ENCODE measurements around the gene VANGL1.

Gene VANGL1

DNA sequence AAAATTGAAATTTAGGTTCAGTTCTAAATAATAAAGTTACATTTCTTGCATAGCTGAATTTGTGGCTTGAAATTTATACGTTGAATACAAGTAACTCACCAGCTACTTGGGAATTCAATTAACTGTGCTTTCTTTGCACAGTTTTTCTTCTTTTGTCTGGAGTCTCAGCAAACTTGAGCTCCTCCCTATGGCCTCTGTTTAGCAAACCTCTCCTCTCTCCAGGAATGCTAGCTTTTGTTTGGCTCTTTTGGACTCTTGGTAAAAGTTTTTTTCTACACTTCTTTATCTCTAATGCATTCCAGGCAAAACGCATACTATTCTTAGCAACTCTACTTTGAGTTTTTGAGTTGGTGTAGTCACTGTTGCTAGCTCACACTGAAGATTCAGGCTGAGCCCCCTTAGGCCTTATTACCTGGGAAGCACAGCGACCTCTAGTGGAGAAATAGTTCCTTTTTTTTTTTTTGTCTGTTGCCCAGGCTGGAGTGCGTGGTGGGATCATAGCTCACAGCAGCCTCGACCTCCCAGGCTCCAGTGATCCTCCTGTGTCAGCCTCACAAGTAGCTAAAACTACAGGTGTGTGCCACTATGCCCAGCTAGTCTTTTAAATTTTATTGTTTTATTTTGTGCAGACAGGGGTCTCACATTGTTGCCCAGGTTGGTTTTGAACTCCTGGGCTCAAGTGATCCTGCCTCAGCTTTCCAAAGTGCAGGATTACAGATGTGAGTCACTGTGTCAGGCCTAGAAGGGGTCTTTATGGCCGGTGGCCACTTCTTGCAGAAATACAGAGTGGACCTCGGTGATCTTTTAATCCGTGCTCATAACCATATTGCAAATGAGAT lies 65.0 kb downstream of the VANGL1 start:
- no peak overlapping the region for H3K4me3 ChIP-seq (ENCODE audit: low read depth, low read length)
- peak; percentile 69 for DNase-seq (ENCODE audit: low read depth)
- TF ChIP-seq, protein P1, sequence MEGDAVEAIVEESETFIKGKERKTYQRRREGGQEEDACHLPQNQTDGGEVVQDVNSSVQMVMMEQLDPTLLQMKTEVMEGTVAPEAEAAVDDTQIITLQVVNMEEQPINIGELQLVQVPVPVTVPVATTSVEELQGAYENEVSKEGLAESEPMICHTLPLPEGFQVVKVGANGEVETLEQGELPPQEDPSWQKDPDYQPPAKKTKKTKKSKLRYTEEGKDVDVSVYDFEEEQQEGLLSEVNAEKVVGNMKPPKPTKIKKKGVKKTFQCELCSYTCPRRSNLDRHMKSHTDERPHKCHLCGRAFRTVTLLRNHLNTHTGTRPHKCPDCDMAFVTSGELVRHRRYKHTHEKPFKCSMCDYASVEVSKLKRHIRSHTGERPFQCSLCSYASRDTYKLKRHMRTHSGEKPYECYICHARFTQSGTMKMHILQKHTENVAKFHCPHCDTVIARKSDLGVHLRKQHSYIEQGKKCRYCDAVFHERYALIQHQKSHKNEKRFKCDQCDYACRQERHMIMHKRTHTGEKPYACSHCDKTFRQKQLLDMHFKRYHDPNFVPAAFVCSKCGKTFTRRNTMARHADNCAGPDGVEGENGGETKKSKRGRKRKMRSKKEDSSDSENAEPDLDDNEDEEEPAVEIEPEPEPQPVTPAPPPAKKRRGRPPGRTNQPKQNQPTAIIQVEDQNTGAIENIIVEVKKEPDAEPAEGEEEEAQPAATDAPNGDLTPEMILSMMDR (IDR thresholded peaks at IDR 0.05; ENCODE audit: insufficient read depth, low read depth, low read length, missing control alignments) = peak; percentile 50

DNA sequence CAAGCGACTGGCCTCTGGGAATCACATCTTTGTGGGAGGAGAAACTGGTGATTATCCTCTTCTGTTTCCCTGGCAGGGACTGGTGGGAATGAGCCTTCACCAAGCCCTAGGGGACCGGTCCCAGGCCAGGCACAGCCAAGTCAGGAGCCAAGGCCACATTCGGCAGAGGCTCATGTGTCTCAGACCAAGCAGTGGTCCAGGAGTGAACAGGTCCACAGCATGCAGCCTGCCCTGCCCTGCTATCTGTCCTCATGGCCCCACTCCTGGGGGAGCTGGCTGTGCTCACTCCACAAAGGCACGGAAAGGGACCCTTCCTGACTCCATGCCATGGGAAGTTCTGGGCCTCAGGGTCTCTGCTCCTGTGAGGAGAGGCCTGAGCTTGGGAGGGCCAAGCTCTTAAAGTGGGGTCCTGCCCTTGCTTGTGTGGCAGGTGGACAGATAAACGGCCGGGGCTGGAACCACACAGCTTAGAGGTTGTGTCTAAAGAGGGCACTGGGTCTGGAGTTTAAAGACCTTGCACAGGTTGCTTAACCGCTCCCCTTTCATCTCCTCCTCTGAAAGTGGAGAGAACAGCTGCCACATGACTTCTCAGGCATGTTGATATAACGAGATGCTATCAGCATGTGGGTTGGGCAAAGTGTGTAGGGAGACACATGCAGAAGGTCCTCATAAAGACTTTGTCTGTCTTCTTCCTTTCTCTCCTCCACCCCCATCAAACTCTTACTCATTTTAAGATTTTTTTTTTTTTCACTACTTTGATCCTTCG lies 69.3 kb downstream of the VANGL1 start:
- no peak overlapping the region for H3K4me3 ChIP-seq (ENCODE audit: low read depth, low read length)
- no peak for DNase-seq (ENCODE audit: low read depth)
- TF ChIP-seq, protein P1 (IDR thresholded peaks at IDR 0.05; ENCODE audit: insufficient read depth, low read depth, low read length, missing control alignments) = no peak

DNA sequence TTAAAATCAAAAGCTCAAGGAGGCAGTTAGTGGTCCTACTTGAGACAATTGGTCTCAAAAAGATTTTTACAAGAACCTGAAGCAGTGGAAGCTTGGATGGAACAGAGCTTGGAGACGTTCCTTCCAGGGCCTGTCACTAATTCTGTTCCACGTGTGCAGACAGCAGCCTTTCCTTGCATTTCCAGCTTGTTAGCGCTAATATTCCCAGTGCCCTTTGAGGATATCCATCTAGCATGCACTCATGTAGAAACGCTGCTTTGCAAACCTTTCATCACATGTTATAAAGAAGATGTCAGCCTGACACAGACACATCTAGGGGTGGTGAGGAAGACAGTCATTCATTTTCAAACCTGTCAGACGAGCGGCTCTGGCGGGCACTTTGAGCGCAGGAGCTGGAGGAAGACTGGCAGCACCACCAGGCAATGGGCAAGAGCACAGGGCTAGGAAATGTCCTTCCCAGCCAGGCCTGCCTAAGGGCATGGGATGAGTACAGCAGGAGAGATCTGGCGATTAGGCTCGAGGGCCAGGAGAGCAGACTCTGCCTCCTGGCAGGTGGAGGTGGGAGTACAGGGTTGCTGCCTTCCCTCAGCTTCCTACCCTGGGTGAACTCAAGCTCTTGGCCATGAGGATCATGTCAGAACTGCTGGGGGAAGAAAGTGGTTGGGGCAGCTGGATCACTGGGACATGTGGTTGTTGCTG lies 71.3 kb downstream of the VANGL1 start:
- TF ChIP-seq, protein P1 (IDR thresholded peaks at IDR 0.05; ENCODE audit: insufficient read depth, low read depth, low read length, missing control alignments) = no peak
- no peak overlapping the region for H3K4me3 ChIP-seq (ENCODE audit: low read depth, low read length)
- DNase-seq (ENCODE audit: low read depth) = no peak

DNA sequence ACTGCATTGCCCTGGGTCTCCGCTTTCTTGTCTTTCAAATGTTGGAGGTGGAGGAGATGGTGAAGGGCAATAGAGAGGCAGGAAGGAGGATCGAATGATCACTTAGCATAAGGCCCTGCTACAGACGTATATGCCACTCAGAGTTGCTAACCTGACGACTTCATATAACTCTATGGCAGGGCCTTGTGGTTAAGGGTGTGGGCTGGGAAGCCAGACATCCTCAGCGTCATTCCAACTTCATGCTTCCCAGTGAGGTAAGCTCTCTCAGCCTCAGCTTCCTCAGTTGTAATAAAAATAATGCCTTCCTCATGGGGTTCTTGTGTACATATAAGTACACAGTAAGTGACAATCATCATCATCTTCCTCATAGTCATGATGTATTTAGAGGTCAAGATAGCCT lies 72.1 kb downstream of the VANGL1 start:
- no peak overlapping the region for H3K4me3 ChIP-seq (ENCODE audit: low read depth, low read length)
- TF ChIP-seq, protein P1 (IDR thresholded peaks at IDR 0.05; ENCODE audit: insufficient read depth, low read depth, low read length, missing control alignments) = no peak
- no peak for DNase-seq (ENCODE audit: low read depth)

DNA sequence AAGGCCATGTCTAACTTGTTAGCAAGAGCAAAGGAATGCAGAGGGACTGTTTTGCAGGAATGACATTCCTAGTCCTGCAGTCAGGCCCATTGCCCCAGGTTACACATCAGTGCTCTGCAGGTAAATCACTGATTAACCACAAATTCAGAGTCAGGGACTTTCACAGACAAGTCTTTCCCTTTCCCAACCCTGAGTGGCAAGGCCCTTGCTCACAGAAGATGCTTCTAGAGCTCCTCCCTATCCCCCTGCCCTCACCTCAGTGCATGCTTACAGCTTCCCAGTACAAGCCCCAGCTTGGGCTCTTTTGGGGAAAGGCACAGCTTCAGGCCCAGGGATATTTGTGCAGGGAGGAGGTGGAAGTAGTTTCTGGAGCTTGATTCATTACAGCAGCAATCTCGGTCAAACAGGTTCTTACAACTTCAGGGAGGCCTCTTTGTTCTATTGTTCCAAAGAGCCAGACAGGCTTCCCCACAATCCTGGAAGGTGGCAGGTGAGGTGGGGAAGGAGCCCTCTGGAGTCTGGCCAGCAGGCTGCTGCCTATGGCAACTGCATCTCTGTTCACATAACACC lies 72.9 kb downstream of the VANGL1 start:
- DNase-seq (ENCODE audit: low read depth) = no peak
- no peak overlapping the region for H3K4me3 ChIP-seq (ENCODE audit: low read depth, low read length)
- TF ChIP-seq, protein P1 (IDR thresholded peaks at IDR 0.05; ENCODE audit: insufficient read depth, low read depth, low read length, missing control alignments) = no peak

DNA sequence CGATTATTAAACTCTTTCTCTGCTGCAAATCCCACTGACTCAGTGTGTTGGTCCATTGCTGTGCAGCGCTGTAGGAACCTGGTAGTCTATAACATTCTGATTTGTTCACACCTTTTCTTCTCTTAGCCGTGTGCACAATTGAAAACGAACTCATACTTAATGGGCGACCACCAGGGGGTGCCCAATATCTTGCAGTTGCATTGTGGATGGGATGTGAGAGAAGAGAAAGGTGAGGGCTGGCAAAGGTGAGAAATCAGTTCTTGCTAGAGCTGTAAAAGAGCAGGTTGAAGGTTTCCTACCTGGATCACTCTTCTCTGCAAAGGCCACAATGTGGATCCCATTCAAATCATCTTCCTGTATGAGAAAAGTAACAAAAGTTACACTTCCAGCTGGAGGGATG lies 75.8 kb downstream of the VANGL1 start:
- TF ChIP-seq, protein P1 (IDR thresholded peaks at IDR 0.05; ENCODE audit: insufficient read depth, low read depth, low read length, missing control alignments) = peak; percentile 54
- no peak overlapping the region for H3K4me3 ChIP-seq (ENCODE audit: low read depth, low read length)
- DNase-seq (ENCODE audit: low read depth) = peak; percentile 66

Data from GM12865 (cell line).